PC-9 (cell line): ENCODE measurements around the gene AGPAT3. TPM values are rescaled to one million over a fixed set of nuclear protein-coding genes. Genes with fewer than 3 reads are reported as not detected.

Experiments used
- BruUV-seq: library from RNA; stranded (reverse); fragments of 400-500 nt; replicated peaks from 2 replicates; lab custom pipeline; 2021; lab: Mats Ljungman, UMichigan
- CTCF ChIA-PET: fragments of 300-600 bp; sonication (Branson Sonifier 250); formaldehyde crosslinking; loops from one replicate; lab custom pipeline; 2022; ENCODE audit warnings: antibody characterized with exemption; lab: Charles Lee
- POLR2A ChIA-PET: fragments of 300-600 bp; sonication (Branson Sonifier 250); formaldehyde crosslinking; loops from one replicate; lab custom pipeline; 2022; ENCODE audit warnings: antibody characterized with exemption; ENCODE audit not compliant: unreplicated experiment; lab: Charles Lee
- DNase-seq, 2 experiments: peaks; one replicate each; pipeline versions ENCODE4 v3.0.0 to v3.0.0-alpha.2; 2015 to 2022; ENCODE audit warnings: mixed read lengths in 1 of 2
- H2AFZ ChIP-seq: fragments of 200-600 bp; sonication (generic); 2 replicates; pipeline ENCODE4 v1.8.1; 2017; ENCODE audit warnings: antibody characterized with exemption
- H3F3A ChIP-seq: fragments of 200-600 bp; sonication (generic); 2 replicates; pipeline ENCODE4 v1.8.1; 2017; ENCODE audit warnings: antibody characterized with exemption, mild to moderate bottlenecking, low read depth; ENCODE audit not compliant: insufficient read depth
- H3K27ac ChIP-seq: fragments of 200-600 bp; sonication (generic); 2 replicates; pipeline ENCODE4 v1.6.1; 2016; ENCODE audit warnings: mixed run types
- H3K27me3 ChIP-seq: fragments of 200-600 bp; sonication (generic); 2 replicates; pipeline ENCODE4 v1.6.1; 2016; ENCODE audit warnings: low read depth, mixed run types; ENCODE audit not compliant: insufficient read depth
- H3K36me3 ChIP-seq: fragments of 200-600 bp; sonication (generic); 2 replicates; pipeline ENCODE4 v1.6.1; 2016; ENCODE audit warnings: low read depth, mixed run types
- H3K4me1 ChIP-seq: fragments of 200-600 bp; sonication (generic); replicated peaks from 2 replicates; pipeline ENCODE4 v1.6.1; 2016; ENCODE audit warnings: mixed run types; ENCODE audit not compliant: insufficient read depth
- H3K4me2 ChIP-seq: fragments of 200-600 bp; sonication (generic); 2 replicates; pipeline ENCODE4 v1.6.1; 2017; ENCODE audit warnings: mixed run types
- H3K4me3 ChIP-seq: fragments of 200-600 bp; sonication (generic); 2 replicates; pipeline ENCODE4 v1.6.1; 2016; ENCODE audit warnings: mixed run types
- H3K79me2 ChIP-seq: fragments of 200-600 bp; sonication (generic); 2 replicates; pipeline ENCODE4 v1.6.1; 2017; ENCODE audit warnings: low read depth, mixed run types
- H3K9me2 ChIP-seq: fragments of 200-600 bp; sonication (generic); 2 replicates; pipeline ENCODE4 v1.8.1; 2017; ENCODE audit warnings: mild to moderate bottlenecking; ENCODE audit not compliant: insufficient read depth
- H3K9me3 ChIP-seq: fragments of 200-600 bp; sonication (generic); 2 replicates; pipeline ENCODE4 v1.8.1; 2016; ENCODE audit warnings: low read depth; ENCODE audit not compliant: insufficient read depth
- H4K20me1 ChIP-seq: fragments of 200-600 bp; sonication (generic); 2 replicates; pipeline ENCODE4 v1.8.1; 2017; ENCODE audit not compliant: insufficient read depth
- EZH2 ChIP-seq: fragments of 200-600 bp; sonication (generic); IDR thresholded peaks from 2 replicates; pipeline ENCODE4 v1.8.0; 2017; ENCODE audit warnings: antibody characterized with exemption, low read depth
- intact Hi-C: fragments of 100-400 bp; cut with micrococcal nuclease; formaldehyde crosslinking; loops from one replicate; pipeline ENCODE4 v1.10.0; 2022; ENCODE audit not compliant: unreplicated experiment
- total RNA-seq: library from RNA; stranded (reverse); gene quantifications from 2 replicates; pipeline ENCODE4 v1.2.3, GENCODE V29; 2021
- TF ChIP-seq, protein P1 (sequence below): fragments of 200-600 bp; sonication (generic); conservative IDR thresholded peaks from 2 replicates; pipeline ENCODE4 v1.6.1; 2017; ENCODE audit warnings: mixed run types, antibody characterized with exemption, mild to moderate bottlenecking, moderate library complexity

AGPAT3 gene
- total RNA-seq, 1 experiment from 2014 or later, result 39.0 TPM

DNA sequence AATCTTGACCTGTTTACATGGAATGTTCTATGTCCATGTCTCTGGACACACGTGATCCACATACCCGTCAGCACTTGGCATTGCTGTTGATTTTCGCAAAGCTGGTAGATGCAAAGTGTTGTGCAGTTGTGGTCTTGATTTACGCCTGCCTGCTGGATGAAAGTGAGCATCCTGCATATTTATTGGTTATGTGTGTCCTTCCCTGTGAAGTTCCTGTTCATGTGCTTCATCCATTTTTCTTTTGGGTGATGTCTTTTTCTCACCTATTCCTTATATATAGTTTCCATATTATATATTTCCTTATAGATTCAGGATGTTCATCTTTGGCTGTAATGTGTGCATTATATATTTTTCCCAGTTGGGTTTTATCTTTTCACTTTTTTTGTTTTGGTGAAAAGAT is 6.5 kb downstream of the AGPAT3 start:
- Histone ChIP-seq H3K36me3 (no peaks in the 10 kb centered on the region), H3K9me2 (no peaks in the 10 kb centered on the region), H3K27ac (no peak overlapping the region), H2AFZ (no peak overlapping the region), H3K27me3 (no peaks in the 10 kb centered on the region), H3K4me3 (no peak overlapping the region), H3K79me2 (peaks cover 17% of the 10 kb centered on the region), H3K4me2 (no peak overlapping the region), H3K4me1 (0 out of 2 replicates have a peak, but pooled peaks cover 13% of the 10 kb centered on the region), H3F3A (peaks cover 11% of the 10 kb centered on the region; the same call in 1 of the 2 replicates), H4K20me1 (no peaks in the 10 kb centered on the region), H3K9me3 (no peaks in the 10 kb centered on the region)
- BruUV-seq, result no TSS peak
- POLR2A ChIA-PET, result no interaction called here
- intact Hi-C loops, result no loop called here
- DNase-seq, result no peak
- CTCF ChIA-PET, result no interaction called here
- TF ChIP-seq, protein P1, sequence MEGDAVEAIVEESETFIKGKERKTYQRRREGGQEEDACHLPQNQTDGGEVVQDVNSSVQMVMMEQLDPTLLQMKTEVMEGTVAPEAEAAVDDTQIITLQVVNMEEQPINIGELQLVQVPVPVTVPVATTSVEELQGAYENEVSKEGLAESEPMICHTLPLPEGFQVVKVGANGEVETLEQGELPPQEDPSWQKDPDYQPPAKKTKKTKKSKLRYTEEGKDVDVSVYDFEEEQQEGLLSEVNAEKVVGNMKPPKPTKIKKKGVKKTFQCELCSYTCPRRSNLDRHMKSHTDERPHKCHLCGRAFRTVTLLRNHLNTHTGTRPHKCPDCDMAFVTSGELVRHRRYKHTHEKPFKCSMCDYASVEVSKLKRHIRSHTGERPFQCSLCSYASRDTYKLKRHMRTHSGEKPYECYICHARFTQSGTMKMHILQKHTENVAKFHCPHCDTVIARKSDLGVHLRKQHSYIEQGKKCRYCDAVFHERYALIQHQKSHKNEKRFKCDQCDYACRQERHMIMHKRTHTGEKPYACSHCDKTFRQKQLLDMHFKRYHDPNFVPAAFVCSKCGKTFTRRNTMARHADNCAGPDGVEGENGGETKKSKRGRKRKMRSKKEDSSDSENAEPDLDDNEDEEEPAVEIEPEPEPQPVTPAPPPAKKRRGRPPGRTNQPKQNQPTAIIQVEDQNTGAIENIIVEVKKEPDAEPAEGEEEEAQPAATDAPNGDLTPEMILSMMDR, result no peak
- TF ChIP-seq EZH2, result no peak

DNA sequence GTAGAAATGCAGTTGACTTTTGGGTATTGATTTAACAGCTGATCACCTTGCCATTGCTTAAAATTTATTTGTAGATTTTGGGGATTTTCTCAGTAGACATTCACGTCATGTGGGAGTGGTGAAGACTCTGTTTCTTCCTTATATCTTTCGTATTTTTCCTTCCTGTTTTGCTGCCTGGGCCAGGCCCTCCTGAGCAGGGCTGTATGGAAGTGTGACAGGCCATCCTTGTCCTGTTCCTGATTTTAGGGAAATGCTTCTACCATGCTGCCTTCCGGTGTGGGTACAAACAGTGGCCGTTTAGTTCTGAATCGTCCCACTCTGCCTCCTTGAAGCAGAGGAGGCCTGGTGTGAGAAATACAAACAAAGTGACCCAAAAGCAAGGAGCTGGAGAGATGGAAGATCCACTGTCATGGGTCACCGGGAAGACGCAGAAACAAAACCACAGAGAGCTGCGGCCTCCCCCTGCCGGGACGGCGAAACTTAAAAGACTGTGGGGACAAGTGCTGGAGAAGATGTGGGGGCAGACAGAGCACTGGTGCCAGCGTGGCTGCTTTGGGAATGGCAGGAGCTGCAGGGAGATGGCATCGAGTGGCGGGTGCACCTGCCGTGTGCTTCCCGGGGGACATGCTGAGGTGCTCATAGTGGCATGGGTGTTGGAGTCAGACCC is 7.6 kb downstream of the AGPAT3 start:
- H3K36me3 ChIP-seq, result no peaks in the 10 kb centered on the region
- H3K4me3 ChIP-seq, result no peak overlapping the region
- H2AFZ ChIP-seq, result no peak overlapping the region
- peaks cover 9% of the 10 kb centered on the region; the same call in 1 of the 2 replicates for H3K79me2 ChIP-seq
- H3K4me1 ChIP-seq, result 0 out of 2 replicates have a peak, but pooled peaks cover 7% of the 10 kb centered on the region
- no TSS peak for BruUV-seq
- H3K9me3 ChIP-seq, result no peaks in the 10 kb centered on the region
- CTCF ChIA-PET, result no interaction called here
- H3K4me2 ChIP-seq, result no peak overlapping the region
- H3K9me2 ChIP-seq, result no peaks in the 10 kb centered on the region
- 0 out of 2 replicates have a peak, but pooled peaks cover 5% of the 10 kb centered on the region for H3F3A ChIP-seq
- DNase-seq, result no peak
- no peak for TF ChIP-seq EZH2
- TF ChIP-seq, protein P1, result no peak
- intact Hi-C loops, result no loop called here
- H4K20me1 ChIP-seq, result no peaks in the 10 kb centered on the region
- H3K27ac ChIP-seq, result no peak overlapping the region
- no peaks in the 10 kb centered on the region for H3K27me3 ChIP-seq
- POLR2A ChIA-PET, result no interaction called here

DNA sequence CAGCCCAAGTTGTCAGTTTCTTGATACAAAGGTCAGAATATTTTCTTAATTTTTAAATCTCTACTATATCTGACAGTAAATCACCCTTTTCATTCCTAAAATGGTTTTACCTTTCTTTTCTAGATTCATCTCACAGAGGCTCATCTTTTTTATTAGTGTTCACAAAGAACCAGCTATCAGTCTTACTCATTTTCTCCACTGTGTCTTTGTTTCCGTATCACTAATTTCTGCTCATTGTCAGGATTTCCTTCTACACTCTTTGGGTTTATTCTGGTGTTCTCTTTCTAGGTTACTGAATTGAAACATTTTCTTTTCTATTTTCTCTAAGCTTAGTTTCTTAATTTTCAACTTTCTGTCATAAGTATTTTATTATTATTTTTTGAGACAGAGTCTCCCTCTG is 8.7 kb downstream of the AGPAT3 start:
- Histone ChIP-seq H3K27ac (no peak overlapping the region), H3K9me3 (no peaks in the 10 kb centered on the region), H3F3A (no peaks in the 10 kb centered on the region), H3K4me2 (no peak overlapping the region), H3K36me3 (no peaks in the 10 kb centered on the region), H3K27me3 (no peaks in the 10 kb centered on the region), H3K4me3 (no peak overlapping the region), H3K9me2 (no peaks in the 10 kb centered on the region), H4K20me1 (no peaks in the 10 kb centered on the region), H3K4me1 (no peaks in the 10 kb centered on the region), H3K79me2 (peaks cover 9% of the 10 kb centered on the region; the same call in 1 of the 2 replicates), H2AFZ (no peak overlapping the region)
- DNase-seq, result no peak
- CTCF ChIA-PET, result no interaction called here
- no peak for TF ChIP-seq EZH2
- TF ChIP-seq, protein P1, result no peak
- POLR2A ChIA-PET, result no interaction called here
- intact Hi-C loops, result no loop called here
- BruUV-seq, result no TSS peak
